OCI-LY7 (cell line): ENCODE data around the gene SSBP4.

Experiments
- CTCF ChIP-seq: fragments of 200-600 bp; sonication (generic); conservative IDR thresholded peaks from 2 replicates; pipeline ENCODE4 v1.5.1; 2014; ENCODE audit warnings: mild to moderate bottlenecking, antibody characterized with exemption, low read length, moderate library complexity, mixed read lengths
- EZH2phosphoT487 ChIP-seq: fragments of 200-600 bp; sonication (generic); IDR thresholded peaks from 2 replicates; pipeline ENCODE4 v1.6.1; 2018; ENCODE audit warnings: low read depth, borderline replicate concordance, mild to moderate bottlenecking, mixed run types, antibody characterized with exemption, low read length, moderate library complexity, mixed read lengths

GRCh38 chr19:18419195-18419698 is at the start of gene SSBP4:
- TF ChIP-seq EZH2phosphoT487 (no peak), CTCF (no peak; the same call in none of the 2 replicates)
